ENCODE measurements around the gene CDKN2D.

The CDKN2D gene

GRCh38 chr19:10568826-10569651 lies at the start of gene CDKN2D:
Gene CDKN2D, minus strand, starts transcription at chr19:10568979. Its CDS starts 326 bp downstream, at chr19:10568653.
- peak; percentile 100 for DNase-seq (ENCODE audit: low read depth)

GRCh38 chr19:10617409-10618121 lies 48.8 kb upstream of the CDKN2D start:
- DNase-seq (ENCODE audit: low read depth), result no peak

DNA sequence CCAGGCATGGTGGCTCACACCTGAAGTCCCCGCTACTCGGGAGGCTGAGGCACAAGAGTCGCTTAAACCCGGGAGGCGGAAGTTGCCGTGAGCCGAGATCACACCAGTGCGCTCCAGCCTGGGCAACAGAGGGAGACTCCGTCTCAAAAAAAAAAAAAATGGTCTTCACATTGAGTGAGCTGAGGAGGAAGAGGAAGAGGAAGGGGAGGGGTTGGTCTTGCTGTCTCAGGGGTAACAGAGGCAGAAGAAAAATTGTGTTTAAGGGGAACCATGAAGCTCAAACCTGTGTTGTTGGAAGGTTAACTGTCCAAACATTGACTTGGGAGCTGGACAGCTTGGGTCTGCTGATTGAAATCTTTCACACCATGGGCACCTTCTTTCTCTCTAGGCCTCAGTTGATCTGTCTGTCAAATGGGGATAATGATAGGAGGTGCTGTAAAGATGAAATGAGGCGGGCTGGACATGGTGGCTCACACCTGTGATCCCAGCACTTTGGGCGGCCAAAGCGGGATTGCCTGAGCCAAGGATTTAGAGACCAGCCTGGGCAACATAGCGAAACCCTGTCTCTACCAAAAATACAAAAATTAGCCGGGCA lies 46.7 kb upstream of the CDKN2D start:
- no peak for DNase-seq (ENCODE audit: low read depth)

DNA sequence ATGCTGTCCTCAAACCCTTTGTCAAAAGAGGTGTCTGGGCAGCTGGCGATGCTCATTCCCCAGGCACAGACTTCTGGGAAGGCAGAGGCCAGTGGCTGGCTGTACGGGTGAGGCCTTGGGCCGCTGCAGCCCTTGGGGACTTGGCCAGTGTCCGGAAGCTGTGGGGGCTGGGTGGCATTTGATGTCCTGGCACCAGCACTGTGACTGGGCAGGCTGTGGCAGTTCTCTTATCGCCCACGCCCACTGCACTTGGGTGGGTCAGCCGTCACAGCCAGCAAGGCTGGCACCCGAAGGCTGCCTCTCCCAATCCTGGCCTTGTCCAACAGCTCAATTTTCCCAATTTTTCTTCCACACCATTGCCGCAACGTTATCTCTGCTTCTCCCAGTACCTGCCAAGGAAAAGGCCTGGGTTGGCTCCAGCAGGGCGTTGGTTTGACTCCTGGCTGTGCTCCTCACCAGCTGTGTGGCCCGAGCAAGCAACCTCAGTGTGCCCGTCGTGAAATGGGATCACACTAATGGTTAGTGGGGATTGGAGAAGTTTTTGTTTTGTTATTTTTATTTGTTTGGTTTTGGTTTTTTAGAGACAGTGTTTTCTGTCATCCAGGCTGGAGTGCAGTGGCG lies 43.8 kb upstream of the CDKN2D start:
- no peak for DNase-seq (ENCODE audit: low read depth)

DNA sequence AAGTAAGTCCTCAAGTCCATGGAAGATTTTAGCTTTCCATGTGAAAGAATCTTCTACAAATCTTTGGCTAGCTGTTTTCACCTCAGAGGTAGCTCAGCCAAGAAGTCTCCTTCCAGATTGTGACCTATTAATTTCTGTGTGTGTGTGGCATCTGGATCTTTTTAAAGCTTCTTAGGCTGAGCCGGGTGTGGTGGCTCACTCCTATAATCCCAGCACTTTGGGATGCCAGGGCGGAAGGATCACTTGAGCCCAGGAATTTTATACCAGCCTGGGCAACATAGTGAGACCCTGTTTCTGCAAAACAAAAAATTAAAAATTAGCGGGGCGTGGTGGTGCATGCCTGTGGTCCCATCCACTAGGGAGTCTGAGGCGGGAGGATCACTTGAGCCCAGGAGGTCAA lies 43.1 kb upstream of the CDKN2D start:
- no peak for DNase-seq (ENCODE audit: low read depth)

DNA sequence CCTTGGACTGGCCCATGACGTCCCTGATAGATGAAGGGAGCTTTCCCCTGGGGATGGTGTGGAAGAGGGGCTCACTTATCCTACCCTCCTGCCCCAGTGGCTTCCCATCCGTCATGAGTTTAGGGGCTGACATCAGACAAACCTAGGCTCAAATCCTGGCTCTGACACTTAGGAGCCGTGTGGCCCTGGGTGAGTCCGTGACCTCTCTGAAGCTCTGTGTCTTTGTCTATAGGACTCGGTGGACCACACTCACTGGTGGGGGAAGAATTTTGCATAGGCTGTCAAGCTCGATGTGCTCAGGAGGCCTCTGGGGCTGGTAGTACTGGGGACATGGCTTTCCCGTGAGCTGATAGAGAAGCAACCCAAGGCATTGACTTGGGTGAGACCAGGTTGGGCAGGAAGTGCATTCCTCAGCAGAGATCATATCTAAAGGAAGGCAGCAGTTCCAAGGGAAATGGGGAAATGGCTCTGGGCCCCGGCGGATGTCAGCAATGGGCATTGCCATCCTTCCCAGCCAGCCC lies 35.7 kb upstream of the CDKN2D start:
- no peak for DNase-seq (ENCODE audit: low read depth)

- no peak for DNase-seq (ENCODE audit: low read depth)
Observed at GRCh38 chr19:10603873-10604459, 35.2 kb upstream of the CDKN2D start.

GRCh38 chr19:10603084-10603872 lies 34.5 kb upstream of the CDKN2D start:
- peak; percentile 57 for DNase-seq (ENCODE audit: low read depth)

DNA sequence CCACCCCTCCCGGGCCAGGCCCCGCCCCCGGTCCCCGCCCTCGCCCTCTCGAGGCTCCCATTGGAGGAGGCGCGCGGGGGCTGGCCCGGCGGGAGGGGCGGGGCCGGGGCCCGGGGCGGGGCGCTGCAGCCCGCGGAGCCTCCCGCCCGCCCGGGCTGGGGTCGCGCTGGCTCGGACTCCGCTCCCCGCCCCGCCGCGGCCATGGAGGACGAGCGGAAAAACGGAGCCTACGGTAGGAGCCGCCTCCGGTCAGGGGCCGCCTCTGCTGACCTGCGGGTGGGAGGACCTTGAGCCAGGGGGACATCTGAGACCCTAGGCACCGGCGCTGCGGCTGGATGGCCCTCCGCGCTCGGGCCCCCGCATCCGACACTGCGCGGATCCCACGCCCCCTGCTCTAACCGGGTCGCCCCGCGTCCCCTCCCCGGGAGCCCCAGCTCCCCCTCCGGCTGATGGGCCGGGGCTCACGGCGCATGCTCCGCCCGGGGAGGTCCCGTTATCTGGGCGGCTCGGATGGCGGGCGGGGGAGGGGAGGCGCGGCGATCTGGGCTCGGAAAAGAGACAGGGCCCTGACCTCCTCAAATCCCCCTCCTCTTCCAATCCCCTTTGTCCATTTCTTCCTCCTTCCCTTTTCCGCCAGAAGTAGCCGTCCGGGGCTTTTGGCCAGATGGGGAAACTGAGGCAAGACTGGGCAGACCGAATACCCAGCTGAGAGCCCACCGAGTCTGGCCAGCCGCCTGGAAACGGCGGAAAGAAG lies 33.7 kb upstream of the CDKN2D start:
- DNase-seq (ENCODE audit: low read depth), result peak; percentile 85

DNA sequence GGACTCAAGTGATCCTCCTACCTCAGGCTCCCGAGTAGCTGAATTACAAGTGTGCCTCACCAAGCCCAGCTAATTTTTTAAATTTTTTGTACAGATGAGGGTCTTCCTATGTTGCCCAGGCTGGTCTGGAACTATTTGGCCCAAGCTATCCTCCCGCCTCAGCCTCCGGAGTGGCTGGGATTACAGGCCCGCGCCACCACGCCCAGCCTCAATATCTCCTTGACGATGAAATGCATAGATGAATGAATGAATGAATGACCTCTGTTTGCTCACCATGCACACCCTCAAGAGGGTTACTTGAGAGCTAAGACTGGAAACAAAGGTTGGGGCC lies 33.2 kb upstream of the CDKN2D start:
- no peak for DNase-seq (ENCODE audit: low read depth)

GRCh38 chr19:10600149-10600548 lies 31.4 kb upstream of the CDKN2D start:
- DNase-seq (ENCODE audit: low read depth), result no peak

DNA sequence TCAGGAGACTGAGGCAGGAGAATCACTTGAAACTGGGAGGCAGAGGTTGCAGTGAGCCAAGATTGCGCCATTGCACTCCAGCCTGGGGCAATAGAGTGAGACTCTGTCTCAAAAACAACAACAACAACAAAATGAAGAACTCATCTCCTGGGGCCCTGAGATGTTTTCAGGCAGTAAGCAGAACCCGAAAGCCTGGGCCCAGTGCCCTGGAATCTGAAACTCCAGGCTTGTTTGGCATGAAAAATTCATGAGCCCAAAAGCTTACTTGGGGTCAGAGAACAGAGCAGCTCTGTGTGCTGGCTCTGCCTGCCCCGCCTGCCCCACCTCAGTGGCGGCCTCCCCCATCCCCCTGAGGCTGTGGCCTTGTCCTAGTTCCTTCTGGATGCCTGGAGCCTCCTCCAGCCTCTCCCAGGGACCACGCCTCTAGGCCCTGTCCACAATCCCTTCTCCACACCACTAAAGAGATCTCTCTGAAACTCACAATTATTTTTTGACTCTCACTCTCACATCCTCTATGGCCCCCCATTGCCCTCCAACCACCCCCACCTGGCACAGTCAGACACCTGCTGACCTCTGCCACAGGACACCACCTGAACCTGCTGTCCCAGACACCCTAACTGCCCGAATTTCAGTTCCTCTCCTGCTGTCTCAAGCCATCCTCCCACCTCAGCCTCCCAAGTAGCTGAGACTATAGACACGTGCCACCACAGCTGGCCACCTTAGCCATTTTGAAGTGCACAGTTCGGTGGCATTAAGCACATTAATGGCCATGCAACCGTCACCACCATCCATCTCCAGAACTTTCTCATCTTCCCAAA lies 25.2 kb upstream of the CDKN2D start:
- no peak for DNase-seq (ENCODE audit: low read depth)

- no peak for DNase-seq (ENCODE audit: low read depth)
Observed at GRCh38 chr19:10593148-10593547, 24.4 kb upstream of the CDKN2D start.

DNA sequence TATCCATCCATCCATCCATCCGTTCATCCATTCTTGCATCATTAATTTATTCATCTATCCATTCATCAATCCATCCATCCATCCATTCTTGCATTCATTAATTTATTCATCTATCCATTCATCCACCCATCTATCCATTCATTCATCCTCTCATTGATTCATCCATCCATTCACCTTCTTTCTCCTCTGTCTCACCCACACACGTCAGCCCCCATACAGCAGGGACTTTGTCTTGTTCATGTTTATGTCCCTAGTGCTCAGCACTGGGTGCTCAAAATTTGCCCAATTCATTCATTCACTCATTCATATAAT lies 19.0 kb upstream of the CDKN2D start:
- DNase-seq (ENCODE audit: low read depth), result no peak

- DNase-seq (ENCODE audit: low read depth), result no peak
Observed at GRCh38 chr19:10587022-10587838, 18.5 kb upstream of the CDKN2D start, which contains the start of gene AP1M2. Gene AP1M2, minus strand, starts transcription at chr19:10587312. Its CDS starts 81 bp downstream, at chr19:10587231.

DNA sequence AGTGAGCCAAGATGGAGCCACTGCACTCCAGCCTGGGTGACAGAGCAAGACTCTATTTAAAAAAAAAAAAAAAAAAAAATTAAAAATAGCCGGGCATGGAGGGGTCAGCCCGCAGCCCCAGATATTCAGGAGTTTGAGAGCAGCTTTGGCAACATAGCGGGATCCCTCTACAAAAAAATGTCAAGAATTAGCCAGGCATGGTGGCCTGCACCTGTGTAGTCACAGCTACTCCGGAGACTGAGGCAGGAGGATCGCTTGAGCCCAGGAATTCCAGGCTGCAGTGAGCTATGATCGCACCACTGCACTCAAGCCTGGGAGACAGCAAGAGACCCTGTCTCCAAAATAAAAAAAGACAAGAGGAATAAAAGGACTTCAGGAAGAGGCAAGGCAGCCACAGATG lies 17.6 kb upstream of the CDKN2D start:
- DNase-seq (ENCODE audit: low read depth), result no peak

DNA sequence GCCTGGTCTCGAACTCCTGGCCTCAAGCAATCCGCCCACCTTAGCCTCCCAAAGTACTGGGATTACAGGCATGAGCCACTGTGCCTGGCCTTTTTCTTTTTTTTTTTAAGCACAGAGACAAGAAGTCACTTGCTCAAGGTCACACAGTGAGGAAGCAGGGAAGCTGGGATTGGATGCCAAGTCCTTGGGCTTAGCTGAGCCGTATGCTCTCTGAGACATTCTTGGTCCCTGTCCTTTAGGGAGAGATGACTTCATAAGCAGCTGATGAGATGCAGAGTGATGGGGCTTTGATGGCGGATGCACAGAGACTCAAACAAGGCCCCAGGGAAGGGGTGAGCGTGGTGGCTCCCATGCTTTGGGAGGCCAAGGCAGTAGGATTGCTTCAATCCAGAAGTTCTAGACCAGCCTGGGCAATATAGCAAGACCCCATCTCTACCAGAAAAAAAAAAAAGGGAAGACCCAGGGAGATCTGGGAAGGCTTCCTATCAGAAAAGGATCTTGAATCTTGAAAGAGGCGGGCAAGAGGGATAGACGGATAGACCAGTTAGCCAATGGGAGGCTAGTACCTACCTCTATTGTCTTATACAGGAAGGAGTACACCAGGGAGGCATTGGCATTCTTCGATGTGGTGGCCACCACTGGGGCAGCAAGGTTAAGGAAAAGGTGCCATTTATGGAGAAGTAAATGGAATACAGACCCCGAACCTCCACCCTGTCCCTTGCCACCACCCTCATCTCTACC lies 14.4 kb upstream of the CDKN2D start:
- DNase-seq (ENCODE audit: low read depth), result no peak

DNA sequence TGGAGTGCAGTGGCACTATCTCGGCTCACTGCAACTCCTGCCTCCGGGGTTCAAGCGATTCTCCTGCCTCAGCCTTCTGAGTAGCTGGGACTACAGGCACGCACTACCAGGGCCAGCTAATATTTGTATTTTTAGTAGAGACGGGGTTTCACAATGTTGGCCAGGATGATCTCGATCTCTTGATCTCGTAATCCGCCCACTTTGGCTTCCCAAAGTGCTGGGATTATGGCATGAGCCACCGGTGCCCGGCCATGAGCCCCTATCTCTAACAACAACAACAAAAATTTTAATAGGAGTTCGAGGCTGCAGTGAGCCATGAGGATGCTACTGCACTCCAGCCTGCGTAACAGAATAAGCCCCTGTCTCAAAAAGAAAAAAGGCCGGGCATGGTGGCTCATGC lies 13.3 kb upstream of the CDKN2D start:
- no peak for DNase-seq (ENCODE audit: low read depth)
